OCI-LY1 (cell line): ENCODE results near the gene ANKRD53.

Source experiments
- EZH2 ChIP-seq: fragments of 200-600 bp; sonication (generic), shearing (Covaris generic); IDR thresholded peaks from 2 replicates; pipeline ENCODE4 v1.8.0; 2017; ENCODE audit warnings: borderline replicate concordance, mixed run types, mild to moderate bottlenecking, antibody characterized with exemption, low read length, moderate library complexity, mixed read lengths
- TF ChIP-seq, protein P1 (sequence below): fragments of 200-600 bp; sonication (generic), shearing (Covaris generic); IDR thresholded peaks from 2 replicates; pipeline ENCODE4 v1.5.1; 2017; ENCODE audit warnings: mild to moderate bottlenecking, antibody characterized with exemption, low read length, moderate library complexity, mixed read lengths

DNA sequence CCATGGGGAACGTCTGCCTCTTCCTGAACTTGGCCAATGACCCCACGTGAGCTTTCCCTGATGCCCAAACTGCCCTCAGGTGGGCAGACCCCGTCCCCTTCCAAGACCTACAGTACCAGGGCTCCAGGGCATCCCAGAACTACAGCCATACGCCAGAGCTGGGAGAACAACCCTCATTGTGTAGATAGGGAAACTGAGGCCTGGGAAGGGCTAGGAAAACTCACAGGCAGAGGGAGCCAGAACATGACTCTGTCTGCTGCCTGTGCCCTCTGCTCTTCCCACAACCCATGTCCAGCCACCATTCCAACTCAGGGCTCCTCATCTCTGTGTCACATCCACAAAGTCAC is 16.8 kb upstream of the ANKRD53 start:
- no peak for TF ChIP-seq EZH2
- TF ChIP-seq, protein P1, sequence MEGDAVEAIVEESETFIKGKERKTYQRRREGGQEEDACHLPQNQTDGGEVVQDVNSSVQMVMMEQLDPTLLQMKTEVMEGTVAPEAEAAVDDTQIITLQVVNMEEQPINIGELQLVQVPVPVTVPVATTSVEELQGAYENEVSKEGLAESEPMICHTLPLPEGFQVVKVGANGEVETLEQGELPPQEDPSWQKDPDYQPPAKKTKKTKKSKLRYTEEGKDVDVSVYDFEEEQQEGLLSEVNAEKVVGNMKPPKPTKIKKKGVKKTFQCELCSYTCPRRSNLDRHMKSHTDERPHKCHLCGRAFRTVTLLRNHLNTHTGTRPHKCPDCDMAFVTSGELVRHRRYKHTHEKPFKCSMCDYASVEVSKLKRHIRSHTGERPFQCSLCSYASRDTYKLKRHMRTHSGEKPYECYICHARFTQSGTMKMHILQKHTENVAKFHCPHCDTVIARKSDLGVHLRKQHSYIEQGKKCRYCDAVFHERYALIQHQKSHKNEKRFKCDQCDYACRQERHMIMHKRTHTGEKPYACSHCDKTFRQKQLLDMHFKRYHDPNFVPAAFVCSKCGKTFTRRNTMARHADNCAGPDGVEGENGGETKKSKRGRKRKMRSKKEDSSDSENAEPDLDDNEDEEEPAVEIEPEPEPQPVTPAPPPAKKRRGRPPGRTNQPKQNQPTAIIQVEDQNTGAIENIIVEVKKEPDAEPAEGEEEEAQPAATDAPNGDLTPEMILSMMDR = no peak
